Liver (tissue), 3 donors: ENCODE measurements around the gene RBBP4.

Experiments
- ATF3 ChIP-seq: IDR thresholded peaks from 2 replicates; pipeline ENCODE4 v1.6.1; 2016; ENCODE audit warnings: antibody characterized with exemption
- CTCF ChIP-seq: fragments of 150-350 bp; IDR thresholded peaks from 2 replicates; pipeline ENCODE4 v1.5.1; 2017; ENCODE audit warnings: improper control_type of control experiment, low read depth, low read length; ENCODE audit not compliant: missing input control
- FOXA1 ChIP-seq: IDR thresholded peaks from 2 replicates; pipeline ENCODE4 v1.6.1; 2016; ENCODE audit warnings: antibody characterized with exemption
- GABPA ChIP-seq, 2 donors: IDR thresholded peaks in 1 of 2; conservative IDR thresholded peaks in 1 of 2; 2 replicates each; pipeline ENCODE4 v1.6.1; 2016; ENCODE audit warnings: antibody characterized with exemption in 2 of 2, mild to moderate bottlenecking in 1 of 2, moderate library complexity in 1 of 2
- JUND ChIP-seq, 2 donors: IDR thresholded peaks; 2 replicates each; pipeline ENCODE4 v1.6.1; 2016; ENCODE audit warnings: antibody characterized with exemption in 2 of 2
- RAD21 ChIP-seq, 2 donors: IDR thresholded peaks; 2 replicates each; pipeline ENCODE4 v1.6.1; 2016; ENCODE audit warnings: antibody characterized with exemption in 2 of 2, mild to moderate bottlenecking in 2 of 2
- YY1 ChIP-seq: IDR thresholded peaks from 2 replicates; pipeline ENCODE4 v1.6.1; 2016; ENCODE audit warnings: antibody characterized with exemption, mild to moderate bottlenecking
- donor health status: healthy.
- donor health status: healthy.

- no peak for TF ChIP-seq GABPA (IDR thresholded peaks at IDR 0.05 in 1 of 2, conservative IDR thresholded peaks at IDR 0.05 in 1 of 2)
- TF ChIP-seq CTCF: no peak
- no peak for TF ChIP-seq ATF3
- TF ChIP-seq JUND (IDR thresholded peaks at IDR 0.05): no peak
- no peak for TF ChIP-seq RAD21 (IDR thresholded peaks at IDR 0.05)
- TF ChIP-seq YY1: no peak
- TF ChIP-seq FOXA1: no peak
Measured at GRCh38 chr1:32647308-32648134, 3.5 kb upstream of the RBBP4 start.
